GM12878 (cell line): Measurements from ENCODE around the gene SERPINE2. TPM values are rescaled to one million over a fixed set of nuclear protein-coding genes. Genes with fewer than 3 reads are reported as not detected.

Experiments used
- BCL11A ChIP-seq: IDR thresholded peaks from 2 replicates; pipeline ENCODE4 v1.6.1; 2011; ENCODE audit warnings: low read depth, low read length
- CHD1 ChIP-seq: IDR thresholded peaks from 2 replicates; pipeline ENCODE4 v1.6.1; 2012; ENCODE audit warnings: low read depth, low read length, improper control_type of control experiment
- CHD2 ChIP-seq: IDR thresholded peaks from 2 replicates; pipeline ENCODE4 v1.6.1; 2011; ENCODE audit warnings: low read depth, low read length, improper control_type of control experiment, borderline replicate concordance
- DPF2 ChIP-seq: fragments of 450-650 bp; IDR thresholded peaks from 2 replicates; pipeline ENCODE4 v1.6.1; 2017; ENCODE audit warnings: mild to moderate bottlenecking
- ELK1 ChIP-seq: IDR thresholded peaks from 2 replicates; pipeline ENCODE4 v1.6.1; 2012; ENCODE audit warnings: low read depth, low read length, improper control_type of control experiment
- HCFC1 ChIP-seq: fragments of 150-350 bp; IDR thresholded peaks from 2 replicates; pipeline ENCODE4 v1.6.1; 2014; ENCODE audit warnings: low read length
- MXI1 ChIP-seq: fragments of 150-350 bp; IDR thresholded peaks from 2 replicates; pipeline ENCODE4 v1.6.1; 2011; ENCODE audit warnings: low read depth, mild to moderate bottlenecking, inconsistent platforms, low read length, improper control_type of control experiment
- NFYA ChIP-seq: IDR thresholded peaks from 2 replicates; pipeline ENCODE4 v1.6.1; 2011; ENCODE audit warnings: low read depth, mild to moderate bottlenecking, low read length, improper control_type of control experiment, borderline replicate concordance
- NR2F1 ChIP-seq: fragments of 450-650 bp; conservative IDR thresholded peaks from 2 replicates; pipeline ENCODE4 v1.6.1; 2017; ENCODE audit warnings: mild to moderate bottlenecking
- RAD21 ChIP-seq: IDR thresholded peaks from 2 replicates; pipeline ENCODE4 v1.6.1; 2011; ENCODE audit warnings: mild to moderate bottlenecking, low read depth, low read length, moderate library complexity; ENCODE audit not compliant: insufficient read depth
- SMC3 ChIP-seq: IDR thresholded peaks from 2 replicates; pipeline ENCODE4 v1.6.1; 2011; ENCODE audit warnings: low read length, improper control_type of control experiment, borderline replicate concordance
- YY1 ChIP-seq: IDR thresholded peaks from 2 replicates; pipeline ENCODE4 v1.6.1; 2011; ENCODE audit warnings: low read depth, mild to moderate bottlenecking, low read length
- ZBTB33 ChIP-seq: fragments of 450-650 bp; IDR thresholded peaks from 2 replicates; pipeline ENCODE4 v1.6.1; 2017; ENCODE audit warnings: mild to moderate bottlenecking
- polyA plus RNA-seq, 11 experiments: library from polyadenylated mRNA; depleted of rRNA in 4 of 11; unstranded in 6 of 11; stranded (reverse) in 5 of 11; fragments of >200 nt; fragmentation: Nextera tagmentation in 4 of 11; fragmentation: Illumina TruSeq in 1 of 11; extraction: Ambion mirVana in 4 of 11; extraction: Trizol in 1 of 11; gene quantifications; 1 replicate in 1 of 11; 2 replicates in 10 of 11; pipeline versions ENCODE4 v1.2.1 to v1.2.3, GENCODE V29; 2011 to 2016; ENCODE audit warnings: inconsistent platforms in 2 of 11, missing spikeins in 2 of 11, low read depth in 1 of 11
- total RNA-seq, 4 experiments: library from RNA; depleted of rRNA in 3 of 4; stranded (reverse); fragments of >200 nt in 3 of 4; fragmentation: Illumina TruSeq in 1 of 4; extraction: Trizol in 1 of 4; gene quantifications; 2 replicates each; pipeline versions ENCODE4 v1.2.1 to v1.2.3, GENCODE V29; 2013 to 2021
- TF ChIP-seq, protein P1 (sequence below): IDR thresholded peaks from 2 replicates; pipeline ENCODE4 v1.6.1; 2011; ENCODE audit warnings: borderline replicate concordance, low read depth, mild to moderate bottlenecking, moderate library complexity, mixed read lengths, low read length; ENCODE audit not compliant: insufficient read depth; ENCODE audit errors: extremely low read length
- TF ChIP-seq, protein P2 (sequence below): fragments of 450-650 bp; IDR thresholded peaks from 2 replicates; pipeline ENCODE4 v1.6.1; 2016; ENCODE audit warnings: mild to moderate bottlenecking

SERPINE2 gene
- total and polyA plus RNA-seq, 10 of the 15 experiments (the other 5 are each of a cell fraction or from before 2014, with no cell fraction given) = 0.18 to 1.7 (median 0.39) TPM

GRCh38 chr2:223944166-223944702 lies 94.9 kb downstream of the SERPINE2 start (continued):
- TF ChIP-seq ZBTB33 (no peak), BCL11A (no peak), CHD1 (no peak), NFYA (no peak), HCFC1 (no peak), MXI1 (no peak; the same call in 1 of the 2 replicates), DPF2 (no peak), RAD21 (no peak), YY1 (peak; percentile 18; the same call in 1 of the 2 replicates), NR2F1 (no peak), ELK1 (no peak), CHD2 (no peak), SMC3 (no peak)
- TF ChIP-seq, protein P1, sequence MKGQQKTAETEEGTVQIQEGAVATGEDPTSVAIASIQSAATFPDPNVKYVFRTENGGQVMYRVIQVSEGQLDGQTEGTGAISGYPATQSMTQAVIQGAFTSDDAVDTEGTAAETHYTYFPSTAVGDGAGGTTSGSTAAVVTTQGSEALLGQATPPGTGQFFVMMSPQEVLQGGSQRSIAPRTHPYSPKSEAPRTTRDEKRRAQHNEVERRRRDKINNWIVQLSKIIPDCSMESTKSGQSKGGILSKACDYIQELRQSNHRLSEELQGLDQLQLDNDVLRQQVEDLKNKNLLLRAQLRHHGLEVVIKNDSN = no peak
- TF ChIP-seq, protein P2, sequence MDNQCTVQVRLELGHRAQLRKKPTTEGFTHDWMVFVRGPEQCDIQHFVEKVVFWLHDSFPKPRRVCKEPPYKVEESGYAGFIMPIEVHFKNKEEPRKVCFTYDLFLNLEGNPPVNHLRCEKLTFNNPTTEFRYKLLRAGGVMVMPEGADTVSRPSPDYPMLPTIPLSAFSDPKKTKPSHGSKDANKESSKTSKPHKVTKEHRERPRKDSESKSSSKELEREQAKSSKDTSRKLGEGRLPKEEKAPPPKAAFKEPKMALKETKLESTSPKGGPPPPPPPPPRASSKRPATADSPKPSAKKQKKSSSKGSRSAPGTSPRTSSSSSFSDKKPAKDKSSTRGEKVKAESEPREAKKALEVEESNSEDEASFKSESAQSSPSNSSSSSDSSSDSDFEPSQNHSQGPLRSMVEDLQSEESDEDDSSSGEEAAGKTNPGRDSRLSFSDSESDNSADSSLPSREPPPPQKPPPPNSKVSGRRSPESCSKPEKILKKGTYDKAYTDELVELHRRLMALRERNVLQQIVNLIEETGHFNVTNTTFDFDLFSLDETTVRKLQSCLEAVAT = no peak
- TF ChIP-seq, all 136 proteins: peak for 3
